AG09309 (cell line): ENCODE data around the gene PCBD2.

ENCODE experiments used
- DNase-seq: peaks from one replicate; pipeline ENCODE4 v3.0.0-alpha.2; 2010; ENCODE audit warnings: low read depth
- H3K4me3 ChIP-seq: 2 replicates; pipeline ENCODE4 v1.5.1; 2011; ENCODE audit warnings: mild to moderate bottlenecking, low read depth, low read length, moderate library complexity; ENCODE audit not compliant: control insufficient read depth
- CTCF ChIP-seq: IDR thresholded peaks from 2 replicates; pipeline ENCODE4 v1.5.1; 2011; ENCODE audit warnings: mild to moderate bottlenecking, low read depth, low read length, inconsistent platforms; ENCODE audit not compliant: insufficient read depth, control insufficient read depth; ENCODE audit errors: missing control alignments

PCBD2 gene

DNA sequence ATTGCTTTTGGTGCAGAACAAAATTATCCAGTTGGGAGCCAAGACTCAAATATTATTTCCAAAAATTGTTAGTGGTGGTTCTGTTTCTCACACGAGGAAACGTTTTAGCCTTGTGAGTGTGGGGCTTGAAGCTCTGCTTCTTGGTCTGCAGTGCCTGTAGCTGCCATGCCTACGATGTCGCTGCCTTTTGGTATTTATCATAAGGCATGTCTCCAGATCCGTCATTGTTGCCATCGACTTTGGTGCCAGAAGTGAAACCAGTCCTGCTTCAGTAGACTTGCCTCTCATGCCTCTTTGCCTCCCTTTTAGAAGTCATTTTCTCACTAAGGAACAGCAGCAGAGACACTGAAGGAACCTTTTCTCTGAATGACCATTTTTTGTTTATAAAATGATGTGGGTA lies 33.1 kb downstream of the PCBD2 start:
- no peak for TF ChIP-seq CTCF
- H3K4me3 ChIP-seq, result no peak overlapping the region
- DNase-seq, result no peak

GRCh38 chr5:134939500-134939899 lies 34.6 kb downstream of the PCBD2 start:
- no peak for TF ChIP-seq CTCF
- no peak for DNase-seq
- H3K4me3 ChIP-seq, result no peak overlapping the region

DNA sequence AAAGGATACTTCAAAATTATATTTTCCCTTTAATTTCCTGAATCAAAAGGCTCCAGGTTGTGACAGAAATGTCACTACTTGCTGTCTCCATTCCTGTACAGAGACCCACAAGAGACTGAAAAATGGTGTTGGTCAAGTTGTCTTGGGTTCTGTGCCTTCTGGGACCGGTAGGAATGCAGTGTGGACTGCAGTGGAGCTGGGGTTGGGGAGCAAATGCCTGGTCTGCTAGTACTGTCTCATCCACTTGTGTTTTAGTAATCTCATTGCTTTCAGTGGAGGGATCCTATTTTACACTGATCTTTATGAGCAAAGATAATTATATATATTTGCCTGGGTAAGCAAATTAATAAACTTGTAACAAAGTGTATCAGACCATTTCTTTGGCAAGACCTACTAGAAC lies 38.6 kb downstream of the PCBD2 start:
- TF ChIP-seq CTCF, result no peak
- no peak for DNase-seq

GRCh38 chr5:134944630-134945029 lies 39.7 kb downstream of the PCBD2 start:
- no peak for TF ChIP-seq CTCF
- no peak for DNase-seq
- no peak overlapping the region for H3K4me3 ChIP-seq

More for the DNA sequence above, 38.6 kb downstream of the PCBD2 start:
- H3K4me3 ChIP-seq, result no peak overlapping the region

- no peak overlapping the region for H3K4me3 ChIP-seq
- DNase-seq, result no peak
- TF ChIP-seq CTCF, result no peak
These were observed 40.1 kb downstream of the PCBD2 start for GRCh38 chr5:134945041-134945440.

GRCh38 chr5:134948911-134949310 lies 44.0 kb downstream of the PCBD2 start:
- no peak overlapping the region for H3K4me3 ChIP-seq
- no peak for DNase-seq
- TF ChIP-seq CTCF, result no peak

GRCh38 chr5:134949316-134949715 lies 44.4 kb downstream of the PCBD2 start:
- no peak for TF ChIP-seq CTCF
- no peak overlapping the region for H3K4me3 ChIP-seq
- DNase-seq, result no peak
